GM13976 (cell line): ENCODE data around the gene SLC25A48.

Source experiments
- DNase-seq: peaks from one replicate; pipeline ENCODE4 v3.0.0; 2012; ENCODE audit warnings: low spot score
- in situ Hi-C: fragments of 300-500 bp; cut with MboI; formaldehyde crosslinking; loops from one replicate; pipeline ENCODE4 v1.12.0; 2022; ENCODE audit warnings: low sequenced_read_pairs, mixed read lengths, inconsistent platforms; ENCODE audit not compliant: unreplicated experiment
- TF ChIP-seq, protein P1 (sequence below): IDR thresholded peaks from 2 replicates; pipeline ENCODE4 v1.5.1; 2012; ENCODE audit warnings: borderline replicate concordance, mild to moderate bottlenecking; ENCODE audit not compliant: insufficient read depth; ENCODE audit errors: extremely low read depth, missing control alignments, control extremely low read depth

SLC25A48 gene

GRCh38 chr5:135862086-135862485, 27.6 kb downstream of the SLC25A48 start:
- DNase-seq: no peak
- in situ Hi-C loops: no loop called here
- TF ChIP-seq, protein P1, sequence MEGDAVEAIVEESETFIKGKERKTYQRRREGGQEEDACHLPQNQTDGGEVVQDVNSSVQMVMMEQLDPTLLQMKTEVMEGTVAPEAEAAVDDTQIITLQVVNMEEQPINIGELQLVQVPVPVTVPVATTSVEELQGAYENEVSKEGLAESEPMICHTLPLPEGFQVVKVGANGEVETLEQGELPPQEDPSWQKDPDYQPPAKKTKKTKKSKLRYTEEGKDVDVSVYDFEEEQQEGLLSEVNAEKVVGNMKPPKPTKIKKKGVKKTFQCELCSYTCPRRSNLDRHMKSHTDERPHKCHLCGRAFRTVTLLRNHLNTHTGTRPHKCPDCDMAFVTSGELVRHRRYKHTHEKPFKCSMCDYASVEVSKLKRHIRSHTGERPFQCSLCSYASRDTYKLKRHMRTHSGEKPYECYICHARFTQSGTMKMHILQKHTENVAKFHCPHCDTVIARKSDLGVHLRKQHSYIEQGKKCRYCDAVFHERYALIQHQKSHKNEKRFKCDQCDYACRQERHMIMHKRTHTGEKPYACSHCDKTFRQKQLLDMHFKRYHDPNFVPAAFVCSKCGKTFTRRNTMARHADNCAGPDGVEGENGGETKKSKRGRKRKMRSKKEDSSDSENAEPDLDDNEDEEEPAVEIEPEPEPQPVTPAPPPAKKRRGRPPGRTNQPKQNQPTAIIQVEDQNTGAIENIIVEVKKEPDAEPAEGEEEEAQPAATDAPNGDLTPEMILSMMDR: no peak

DNA sequence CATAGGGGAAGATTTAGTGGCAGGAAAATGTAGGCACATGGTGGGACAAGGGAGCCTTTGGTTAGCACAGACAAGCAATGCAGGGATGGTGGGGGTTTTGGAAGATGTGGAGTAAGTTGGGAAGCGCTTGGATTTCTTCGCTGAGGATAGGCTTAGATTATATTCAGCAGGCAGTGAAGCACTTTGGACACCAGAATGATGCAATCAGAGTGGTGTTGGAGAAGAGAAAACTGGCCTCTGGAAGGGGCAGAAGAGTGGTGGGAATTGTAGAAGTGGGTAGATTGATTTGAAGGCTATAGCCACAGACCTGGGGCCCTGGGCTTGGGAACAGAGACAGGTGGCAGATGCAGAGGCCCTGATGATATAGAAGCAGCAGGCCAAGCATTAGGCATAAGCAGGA, 28.3 kb downstream of the SLC25A48 start:
- DNase-seq: no peak
- in situ Hi-C loops: no loop called here
- TF ChIP-seq, protein P1: no peak

- in situ Hi-C loops: no loop called here
- TF ChIP-seq, protein P1: no peak
- no peak for DNase-seq
These were observed 30.3 kb downstream of the SLC25A48 start for GRCh38 chr5:135864503-135865435.

GRCh38 chr5:135866016-135866415, 31.6 kb downstream of the SLC25A48 start:
- DNase-seq: no peak
- TF ChIP-seq, protein P1: no peak
- in situ Hi-C loops: no loop called here

GRCh38 chr5:135867599-135867998, 33.1 kb downstream of the SLC25A48 start:
- TF ChIP-seq, protein P1: no peak
- no peak for DNase-seq
- in situ Hi-C loops: no loop called here

- in situ Hi-C loops: no loop called here
- no peak for DNase-seq
- TF ChIP-seq, protein P1: no peak
These were observed 34.2 kb downstream of the SLC25A48 start for GRCh38 chr5:135868681-135869080.
